K562 (cell line): ENCODE results near the gene NEURL4. TPM values are rescaled to one million over a fixed set of nuclear protein-coding genes. Genes with fewer than 3 reads are reported as not detected.
A peak's percentile ranks its signal among the peaks of the same experiment; 100 is the strongest.

Experiments
- ATAC-seq: fragments of 200-7000 bp; cut with Tn5 transposase; 3 replicates; pipeline ENCODE4 v1.9.1; 2020; ENCODE audit warnings: moderate library complexity
- BruUV-seq: library from RNA; stranded (reverse); fragments of 400-500 nt; replicated peaks from 2 replicates; lab custom pipeline; 2021; lab: Mats Ljungman, UMichigan
- CTCF ChIA-PET: fragments of 300-600 bp; formaldehyde crosslinking; extraction: SDS; loops from one replicate; lab custom pipeline; 2021; ENCODE audit warnings: low intra/inter-chr PET ratio; lab: Yijun Ruan, JAX
- POLR2A ChIA-PET: fragments of 300-600, 350-650 bp; sonication (Branson Sonifier 250); formaldehyde crosslinking; extraction: SDS; loops from one replicate; lab custom pipeline; 2021; ENCODE audit warnings: antibody characterized with exemption, inconsistent platforms; lab: Yijun Ruan, JAX
- DNase-seq, 4 experiments: peaks; one replicate each; pipeline versions ENCODE4 v3.0.0 to v3.0.0-alpha.2; 2011 to 2018; ENCODE audit warnings: low spot score in 3 of 4, mixed read lengths in 3 of 4; ENCODE audit errors: extremely low read depth in 1 of 4
- FAIRE-seq: peaks from 2 replicates; lab custom pipeline; 2011; peaks lifted over from hg19 to GRCh38; lab: Jason Lieb, UNC
- H2AFZ ChIP-seq: 2 replicates; pipeline ENCODE4 v1.6.0; 2011; ENCODE audit warnings: low read depth, low read length, control low read depth, inconsistent platforms
- H3K27ac ChIP-seq: fragments of 200-600 bp; 3 replicates; pipeline ENCODE4 v1.8.0; 2011; ENCODE audit warnings: low read depth, mild to moderate bottlenecking, control low read depth, inconsistent platforms, low read length, moderate library complexity, mixed read lengths; ENCODE audit errors: extremely low read depth
- H3K27me3 ChIP-seq, 2 experiments: fragments of 300-600 bp in 1 of 2; 2 replicates in 1 of 2; 3 replicates in 1 of 2; pipeline versions ENCODE4 v1.6.0 to v1.8.0; 2011; ENCODE audit warnings: inconsistent platforms in 2 of 2, low read length in 2 of 2, mild to moderate bottlenecking in 1 of 2, mixed read lengths in 1 of 2, moderate library complexity in 1 of 2; ENCODE audit not compliant: control insufficient read depth in 2 of 2, insufficient read depth in 2 of 2
- H3K36me3 ChIP-seq: fragments of 300-600 bp; 3 replicates; pipeline ENCODE4 v1.8.0; 2011; ENCODE audit warnings: mild to moderate bottlenecking, low read length, inconsistent platforms; ENCODE audit not compliant: control insufficient read depth, insufficient read depth
- H3K4me1 ChIP-seq, 2 experiments: fragments of 200-600 bp in 1 of 2; replicated peaks in 1 of 2; 2 replicates in 1 of 2; 3 replicates in 1 of 2; pipeline versions ENCODE4 v1.5.1 to v1.8.0; 2011; ENCODE audit warnings: inconsistent platforms in 2 of 2, low read length in 2 of 2, mild to moderate bottlenecking in 1 of 2, mixed read lengths in 1 of 2, moderate library complexity in 1 of 2; ENCODE audit not compliant: control insufficient read depth in 2 of 2, insufficient read depth in 2 of 2
- H3K4me2 ChIP-seq: 2 replicates; pipeline ENCODE4 v1.6.1; 2011; ENCODE audit warnings: low read length, control low read depth, inconsistent platforms, mixed read lengths; ENCODE audit not compliant: insufficient read depth
- H3K4me3 ChIP-seq: fragments of 200-600 bp; sonication (generic), shearing (Covaris generic); 2 replicates; pipeline ENCODE4 v1.5.1; 2016; ENCODE audit warnings: control low read depth, inconsistent platforms
- H3K79me2 ChIP-seq: fragments of 200-600 bp; 3 replicates; pipeline ENCODE4 v1.8.0; 2011; ENCODE audit warnings: low read length, inconsistent platforms; ENCODE audit not compliant: control insufficient read depth, insufficient read depth
- H3K9ac ChIP-seq, 2 experiments: 2 replicates each; pipeline versions ENCODE4 v1.6.0 to v1.6.1; 2011; ENCODE audit warnings: low read depth in 2 of 2, low read length in 2 of 2, control low read depth in 1 of 2, inconsistent platforms in 1 of 2, mild to moderate bottlenecking in 1 of 2, mixed read lengths in 1 of 2; ENCODE audit not compliant: insufficient read depth in 1 of 2
- H3K9me1 ChIP-seq: one replicate; pipeline ENCODE4 v1.6.0; 2011; ENCODE audit warnings: inconsistent platforms, mild to moderate bottlenecking, low read length, moderate library complexity; ENCODE audit not compliant: control insufficient read depth, insufficient read depth
- H3K9me3 ChIP-seq: replicated peaks from 2 replicates; pipeline ENCODE4 v1.5.1; 2011; ENCODE audit warnings: low read depth, low read length, inconsistent platforms; ENCODE audit not compliant: control insufficient read depth, insufficient read depth
- H4K20me1 ChIP-seq: replicated peaks from 2 replicates; pipeline ENCODE4 v1.6.1; 2011; ENCODE audit warnings: low read length, inconsistent platforms, mixed read lengths; ENCODE audit not compliant: control insufficient read depth, insufficient read depth
- KDM4B ChIP-seq, 2 experiments: fragments of 450-650 bp in 1 of 2; sonication (generic) in 1 of 2; IDR thresholded peaks; 2 replicates each; pipeline ENCODE4 v1.6.1; 2016 to 2017; ENCODE audit warnings: borderline replicate concordance in 2 of 2, antibody characterized with exemption in 1 of 2, low read depth in 1 of 2, mild to moderate bottlenecking in 1 of 2
- PPARD ChIP-seq: fragments of 250-450 bp; sonication (Bioruptor Pico); IDR thresholded peaks from 2 replicates; pipeline ENCODE4 v1.8.0; 2022; ENCODE audit warnings: inconsistent platforms, mild to moderate bottlenecking, moderate library complexity
- ZNF586 ChIP-seq: fragments of 450-650 bp; formaldehyde crosslinking; conservative IDR thresholded peaks from 2 replicates; pipeline ENCODE4 v1.4.0; 2020; ENCODE audit warnings: mild to moderate bottlenecking, moderate library complexity
- ZNF778 ChIP-seq: fragments of 450-650 bp; formaldehyde crosslinking; IDR thresholded peaks from 2 replicates; pipeline ENCODE4 v1.4.0; 2020; ENCODE audit warnings: mild to moderate bottlenecking, moderate library complexity
- ZNF780A ChIP-seq: fragments of 250-450 bp; sonication (Bioruptor Pico); IDR thresholded peaks from 2 replicates; pipeline ENCODE4 v1.5.0; 2021; ENCODE audit warnings: mild to moderate bottlenecking
- WGBS: fragments of 100-300 bp; shearing (Covaris generic); methylation state at CpG from one replicate; pipeline ENCODE4 v1.1.6; 2016; ENCODE audit warnings: low coverage, mixed read lengths; ENCODE audit not compliant: insufficient coverage; ENCODE audit errors: missing lambda C conversion rate; 5-methylcytosine and 5-hydroxymethylcytosine counted together
- in situ Hi-C: fragments of 300-500 bp; cut with MboI; formaldehyde crosslinking; loops from 4 replicates; pipeline ENCODE4 v1.15.0; 2018; ENCODE audit warnings: inconsistent platforms, mixed read lengths
- intact Hi-C: fragments of 100-400 bp; cut with micrococcal nuclease; formaldehyde crosslinking; loops from 2 replicates; pipeline ENCODE4 v1.14.2; 2022
- polyA plus RNA-seq, 8 experiments: library from polyadenylated mRNA; depleted of rRNA in 4 of 8; stranded (reverse) in 5 of 8; unstranded in 3 of 8; fragments of >200 nt; fragmentation: Nextera tagmentation in 2 of 8; fragmentation: Illumina TruSeq in 1 of 8; extraction: Ambion mirVana in 2 of 8; extraction: Trizol in 1 of 8; gene quantifications; 2 replicates each; pipeline versions ENCODE4 v1.2.1 to v1.2.3, GENCODE V29; 2011 to 2014; ENCODE audit warnings: inconsistent platforms in 1 of 8, missing spikeins in 1 of 8
- small RNA-seq: library from RNA; depleted of rRNA; stranded (forward); fragments of <200 nt; gene quantifications from one replicate; pipeline ENCODE3, GENCODE V24; 2014
- total RNA-seq, 7 experiments: library from RNA; depleted of rRNA in 6 of 7; stranded (reverse); fragments of >200 nt in 6 of 7; fragmentation: Illumina TruSeq in 2 of 7; extraction: Trizol in 2 of 7; gene quantifications; 2 replicates each; pipeline versions ENCODE4 v1.2.1 to v1.2.3, GENCODE V29; 2011 to 2021; ENCODE audit warnings: low replicate concordance in 1 of 7
- TF ChIP-seq, protein P1 (sequence below): sonication (generic); formaldehyde crosslinking; IDR thresholded peaks from 2 replicates; pipeline ENCODE4 v1.8.0; 2023; ENCODE audit warnings: missing genetic modification reagents, mild to moderate bottlenecking, borderline replicate concordance
- TF ChIP-seq, protein P2 (sequence below): sonication (generic); formaldehyde crosslinking; IDR thresholded peaks from 2 replicates; pipeline ENCODE4 v1.9.0; 2022; ENCODE audit warnings: mild to moderate bottlenecking, missing genetic modification reagents

NEURL4 gene
- total and polyA plus RNA-seq, 9 of the 15 experiments (the other 6 are each of a cell fraction or from before 2014, with no cell fraction given): 0.08 to 37.4 (median 11.5) TPM

DNA sequence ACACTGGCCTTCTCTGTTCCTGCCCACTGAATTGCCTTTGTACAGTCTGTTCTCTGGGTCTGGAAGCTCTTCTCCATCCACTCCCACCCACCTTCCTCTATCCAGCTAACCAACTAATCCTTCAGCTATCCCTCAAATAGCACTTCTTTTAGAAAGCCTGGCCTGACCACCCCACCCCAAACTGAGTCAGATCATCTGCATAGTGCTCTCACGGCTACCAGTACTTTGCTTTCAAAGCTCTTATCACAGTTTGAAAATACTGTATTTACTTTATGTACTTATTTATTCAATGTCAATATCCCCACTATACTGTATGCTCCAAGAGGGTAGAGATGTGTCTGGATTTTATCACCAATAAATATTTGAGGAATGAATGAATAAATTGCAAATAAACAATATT, 62.4 kb downstream of the NEURL4 start:
- POLR2A ChIA-PET: interaction anchor here (0.6 to 1.2 kb wide), 3 partner anchors 15 to 419 kb away, joined by 3 read pairs; partner anchors contain the start of genes CTDNEP1 and ELP5
- Histone ChIP-seq H3K79me2 (no peaks in the 10 kb centered on the region), H3K27ac (peak overlapping the region; percentile 24; the same call in 1 of the 3 replicates), H3K9me3 (no peaks in the 10 kb centered on the region), H3K36me3 (no peaks in the 10 kb centered on the region)
- FAIRE-seq: no peak
- in situ Hi-C loops: no loop called here
- no TSS peak for BruUV-seq
- TF ChIP-seq, protein P1, sequence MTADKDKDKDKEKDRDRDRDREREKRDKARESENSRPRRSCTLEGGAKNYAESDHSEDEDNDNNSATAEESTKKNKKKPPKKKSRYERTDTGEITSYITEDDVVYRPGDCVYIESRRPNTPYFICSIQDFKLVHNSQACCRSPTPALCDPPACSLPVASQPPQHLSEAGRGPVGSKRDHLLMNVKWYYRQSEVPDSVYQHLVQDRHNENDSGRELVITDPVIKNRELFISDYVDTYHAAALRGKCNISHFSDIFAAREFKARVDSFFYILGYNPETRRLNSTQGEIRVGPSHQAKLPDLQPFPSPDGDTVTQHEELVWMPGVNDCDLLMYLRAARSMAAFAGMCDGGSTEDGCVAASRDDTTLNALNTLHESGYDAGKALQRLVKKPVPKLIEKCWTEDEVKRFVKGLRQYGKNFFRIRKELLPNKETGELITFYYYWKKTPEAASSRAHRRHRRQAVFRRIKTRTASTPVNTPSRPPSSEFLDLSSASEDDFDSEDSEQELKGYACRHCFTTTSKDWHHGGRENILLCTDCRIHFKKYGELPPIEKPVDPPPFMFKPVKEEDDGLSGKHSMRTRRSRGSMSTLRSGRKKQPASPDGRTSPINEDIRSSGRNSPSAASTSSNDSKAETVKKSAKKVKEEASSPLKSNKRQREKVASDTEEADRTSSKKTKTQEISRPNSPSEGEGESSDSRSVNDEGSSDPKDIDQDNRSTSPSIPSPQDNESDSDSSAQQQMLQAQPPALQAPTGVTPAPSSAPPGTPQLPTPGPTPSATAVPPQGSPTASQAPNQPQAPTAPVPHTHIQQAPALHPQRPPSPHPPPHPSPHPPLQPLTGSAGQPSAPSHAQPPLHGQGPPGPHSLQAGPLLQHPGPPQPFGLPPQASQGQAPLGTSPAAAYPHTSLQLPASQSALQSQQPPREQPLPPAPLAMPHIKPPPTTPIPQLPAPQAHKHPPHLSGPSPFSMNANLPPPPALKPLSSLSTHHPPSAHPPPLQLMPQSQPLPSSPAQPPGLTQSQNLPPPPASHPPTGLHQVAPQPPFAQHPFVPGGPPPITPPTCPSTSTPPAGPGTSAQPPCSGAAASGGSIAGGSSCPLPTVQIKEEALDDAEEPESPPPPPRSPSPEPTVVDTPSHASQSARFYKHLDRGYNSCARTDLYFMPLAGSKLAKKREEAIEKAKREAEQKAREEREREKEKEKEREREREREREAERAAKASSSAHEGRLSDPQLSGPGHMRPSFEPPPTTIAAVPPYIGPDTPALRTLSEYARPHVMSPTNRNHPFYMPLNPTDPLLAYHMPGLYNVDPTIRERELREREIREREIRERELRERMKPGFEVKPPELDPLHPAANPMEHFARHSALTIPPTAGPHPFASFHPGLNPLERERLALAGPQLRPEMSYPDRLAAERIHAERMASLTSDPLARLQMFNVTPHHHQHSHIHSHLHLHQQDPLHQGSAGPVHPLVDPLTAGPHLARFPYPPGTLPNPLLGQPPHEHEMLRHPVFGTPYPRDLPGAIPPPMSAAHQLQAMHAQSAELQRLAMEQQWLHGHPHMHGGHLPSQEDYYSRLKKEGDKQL (CRISPR knock-in tag): no peak
- TF ChIP-seq ZNF780A (CRISPR knock-in tag) (no peak), ZNF586 (CRISPR knock-in tag) (no peak), KDM4B (IDR thresholded peaks at IDR 0.05; ENCODE audit: borderline replicate concordance in 2 of 2, low read depth in 1 of 2) (no peak), ZNF778 (CRISPR knock-in tag) (no peak), PPARD (CRISPR knock-in tag) (no peak)
- TF ChIP-seq, protein P2, sequence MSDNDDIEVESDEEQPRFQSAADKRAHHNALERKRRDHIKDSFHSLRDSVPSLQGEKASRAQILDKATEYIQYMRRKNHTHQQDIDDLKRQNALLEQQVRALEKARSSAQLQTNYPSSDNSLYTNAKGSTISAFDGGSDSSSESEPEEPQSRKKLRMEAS (CRISPR knock-in tag): no peak
- TF ChIP-seq, all 486 proteins: peak for 0
- Histone ChIP-seq H4K20me1 (no peaks in the 10 kb centered on the region), H3K9ac (peak overlapping the region in 1 of 2 experiments; percentile 58; a peak in 1 of 4 replicates), H3K9me1 (no peaks in the 10 kb centered on the region), H3K4me1 (peaks cover 10 to 23% of the 10 kb centered on the region in 2 experiments; a peak in 4 of 5 replicates), H3K27me3 (no peaks in the 10 kb centered on the region), H3K4me2 (no peak overlapping the region), H3K4me3 (no peak overlapping the region), H2AFZ (peak overlapping the region; percentile 78)
- CTCF ChIA-PET: no interaction called here
- intact Hi-C loops: no loop called here
- DNase-seq: no peak
- no peak for ATAC-seq
- WGBS: 33% methylated on average over 1 of the region's 1 CpG

Small RNA genes within 50 kb of the gene (small RNA-seq; reads per million reads assigned to genes)
- gene AC026954.2 (not detected), gene RF00019 (not detected)

Other genes starting within 250 kb of the NEURL4 start
Only the 7 nearest of the 34 such genes appear.
- gene SLC2A4, start 47.6 kb downstream of the NEURL4 start, total RNA-seq (2014; rRNA removed): 1.8 and 2.5 TPM in 2 replicates
- 0.80 and 0.89 TPM in 2 replicates for gene SLC2A4, start 47.6 kb downstream of the NEURL4 start, total RNA-seq (2014; rRNA removed; fragmentation: Illumina TruSeq; extraction: Trizol)
- gene SLC2A4, start 47.6 kb downstream of the NEURL4 start, total RNA-seq (2015; rRNA removed; fragmentation: Illumina TruSeq; extraction: Trizol): 0.57 and 0.83 TPM in 2 replicates
- gene SLC2A4, start 47.6 kb downstream of the NEURL4 start, total RNA-seq (2021): 3.4 and 3.5 TPM in 2 replicates
- 0.74 and 1.6 TPM in 2 replicates for gene SLC2A4, start 47.6 kb downstream of the NEURL4 start, polyA plus RNA-seq (2011; rRNA removed)
- 1.8 and 1.9 TPM in 2 replicates for gene SLC2A4, start 47.6 kb downstream of the NEURL4 start, polyA plus RNA-seq (2014; fragmentation: Illumina TruSeq; extraction: Trizol)
- gene SLC2A4, start 47.6 kb downstream of the NEURL4 start, polyA plus RNA-seq (2014; fragmentation: Nextera tagmentation; extraction: Ambion mirVana): 1 to 10 TPM; 1.0 to 1.6 TPM
- 1.5 and 2.6 TPM in 2 replicates for gene SLC2A4, start 47.6 kb downstream of the NEURL4 start, polyA plus RNA-seq (2014; rRNA removed)
- gene YBX2, start 34.7 kb downstream of the NEURL4 start, total RNA-seq (2014; rRNA removed): 0.12 and 0.59 TPM in 2 replicates
- gene YBX2, start 34.7 kb downstream of the NEURL4 start, total RNA-seq (2014; rRNA removed; fragmentation: Illumina TruSeq; extraction: Trizol): not detected in 2 replicates
- not detected in 2 replicates for gene YBX2, start 34.7 kb downstream of the NEURL4 start, total RNA-seq (2015; rRNA removed; fragmentation: Illumina TruSeq; extraction: Trizol)
- 0.20 and 0.27 TPM in 2 replicates for gene YBX2, start 34.7 kb downstream of the NEURL4 start, total RNA-seq (2021)
- gene YBX2, start 34.7 kb downstream of the NEURL4 start, polyA plus RNA-seq (2011; rRNA removed): not detected in 2 replicates
- gene YBX2, start 34.7 kb downstream of the NEURL4 start, polyA plus RNA-seq (2014; fragmentation: Illumina TruSeq; extraction: Trizol): not detected in 2 replicates
- gene YBX2, start 34.7 kb downstream of the NEURL4 start, polyA plus RNA-seq (2014; fragmentation: Nextera tagmentation; extraction: Ambion mirVana): not detected
- 0.03 TPM in 1 of 2 replicates, not detected in the other for gene YBX2, start 34.7 kb downstream of the NEURL4 start, polyA plus RNA-seq (2014; rRNA removed)
- 772 and 1,052 TPM in 2 replicates for gene EIF5A, start 21.7 kb downstream of the NEURL4 start, total RNA-seq (2014; rRNA removed)
- gene EIF5A, start 21.7 kb downstream of the NEURL4 start, total RNA-seq (2014; rRNA removed; fragmentation: Illumina TruSeq; extraction: Trizol): 407 and 468 TPM in 2 replicates
- gene EIF5A, start 21.7 kb downstream of the NEURL4 start, total RNA-seq (2015; rRNA removed; fragmentation: Illumina TruSeq; extraction: Trizol): 519 and 545 TPM in 2 replicates
- 939 and 976 TPM in 2 replicates for gene EIF5A, start 21.7 kb downstream of the NEURL4 start, total RNA-seq (2021)
- 752 and 898 TPM in 2 replicates for gene EIF5A, start 21.7 kb downstream of the NEURL4 start, polyA plus RNA-seq (2011; rRNA removed)
- 1,163 and 1,198 TPM in 2 replicates for gene EIF5A, start 21.7 kb downstream of the NEURL4 start, polyA plus RNA-seq (2014; fragmentation: Illumina TruSeq; extraction: Trizol)
- 10 to 100 TPM; 22.9 to 82.7 TPM for gene EIF5A, start 21.7 kb downstream of the NEURL4 start, polyA plus RNA-seq (2014; fragmentation: Nextera tagmentation; extraction: Ambion mirVana)
- gene EIF5A, start 21.7 kb downstream of the NEURL4 start, polyA plus RNA-seq (2014; rRNA removed): 917 and 945 TPM in 2 replicates
- gene GPS2, start 14.0 kb downstream of the NEURL4 start, total RNA-seq (2014; rRNA removed): 60.5 and 75.7 TPM in 2 replicates
- 35.6 and 37.0 TPM in 2 replicates for gene GPS2, start 14.0 kb downstream of the NEURL4 start, total RNA-seq (2014; rRNA removed; fragmentation: Illumina TruSeq; extraction: Trizol)
- gene GPS2, start 14.0 kb downstream of the NEURL4 start, total RNA-seq (2015; rRNA removed; fragmentation: Illumina TruSeq; extraction: Trizol): 36.8 and 39.1 TPM in 2 replicates
- gene GPS2, start 14.0 kb downstream of the NEURL4 start, total RNA-seq (2021): 41.8 and 43.7 TPM in 2 replicates
- gene GPS2, start 14.0 kb downstream of the NEURL4 start, polyA plus RNA-seq (2011; rRNA removed): 18.4 and 22.4 TPM in 2 replicates
- gene GPS2, start 14.0 kb downstream of the NEURL4 start, polyA plus RNA-seq (2014; fragmentation: Illumina TruSeq; extraction: Trizol): 58.9 and 61.5 TPM in 2 replicates
- gene GPS2, start 14.0 kb downstream of the NEURL4 start, polyA plus RNA-seq (2014; fragmentation: Nextera tagmentation; extraction: Ambion mirVana): 10 to 100 TPM; 18.3 to 21.1 TPM
- gene GPS2, start 14.0 kb downstream of the NEURL4 start, polyA plus RNA-seq (2014; rRNA removed): 45.6 and 47.6 TPM in 2 replicates
- gene ACAP1, start 7.2 kb upstream of the NEURL4 start, total RNA-seq (2014; rRNA removed): 4.0 and 6.3 TPM in 2 replicates
- 0.57 and 2.3 TPM in 2 replicates for gene ACAP1, start 7.2 kb upstream of the NEURL4 start, total RNA-seq (2014; rRNA removed; fragmentation: Illumina TruSeq; extraction: Trizol)
- 2.0 and 2.3 TPM in 2 replicates for gene ACAP1, start 7.2 kb upstream of the NEURL4 start, total RNA-seq (2015; rRNA removed; fragmentation: Illumina TruSeq; extraction: Trizol)
- gene ACAP1, start 7.2 kb upstream of the NEURL4 start, total RNA-seq (2021): 7.4 and 8.5 TPM in 2 replicates
- gene ACAP1, start 7.2 kb upstream of the NEURL4 start, polyA plus RNA-seq (2011; rRNA removed): 2.8 and 5.9 TPM in 2 replicates
- gene ACAP1, start 7.2 kb upstream of the NEURL4 start, polyA plus RNA-seq (2014; fragmentation: Illumina TruSeq; extraction: Trizol): 2.4 and 3.7 TPM in 2 replicates
- under 1 TPM; 0.15 to 0.38 TPM for gene ACAP1, start 7.2 kb upstream of the NEURL4 start, polyA plus RNA-seq (2014; fragmentation: Nextera tagmentation; extraction: Ambion mirVana)
- gene ACAP1, start 7.2 kb upstream of the NEURL4 start, polyA plus RNA-seq (2014; rRNA removed): 2.9 and 3.9 TPM in 2 replicates
- 2.6 and 2.7 TPM in 2 replicates for gene KCTD11, start 22.8 kb upstream of the NEURL4 start, total RNA-seq (2014; rRNA removed)
- gene KCTD11, start 22.8 kb upstream of the NEURL4 start, total RNA-seq (2014; rRNA removed; fragmentation: Illumina TruSeq; extraction: Trizol): 1.2 and 1.3 TPM in 2 replicates
- gene KCTD11, start 22.8 kb upstream of the NEURL4 start, total RNA-seq (2015; rRNA removed; fragmentation: Illumina TruSeq; extraction: Trizol): 1.4 and 1.5 TPM in 2 replicates
- 3.0 and 3.2 TPM in 2 replicates for gene KCTD11, start 22.8 kb upstream of the NEURL4 start, total RNA-seq (2021)
- 2.6 and 2.7 TPM in 2 replicates for gene KCTD11, start 22.8 kb upstream of the NEURL4 start, polyA plus RNA-seq (2011; rRNA removed)
- gene KCTD11, start 22.8 kb upstream of the NEURL4 start, polyA plus RNA-seq (2014; fragmentation: Illumina TruSeq; extraction: Trizol): 2.4 and 2.9 TPM in 2 replicates
- gene KCTD11, start 22.8 kb upstream of the NEURL4 start, polyA plus RNA-seq (2014; fragmentation: Nextera tagmentation; extraction: Ambion mirVana): under 1 TPM in 1 of 2 experiments, not detected in 1; 0.01 TPM
- 2.6 and 2.8 TPM in 2 replicates for gene KCTD11, start 22.8 kb upstream of the NEURL4 start, polyA plus RNA-seq (2014; rRNA removed)
- not detected in 2 replicates for gene TMEM95, start 25.8 kb upstream of the NEURL4 start, total RNA-seq (2014; rRNA removed)
- gene TMEM95, start 25.8 kb upstream of the NEURL4 start, total RNA-seq (2014; rRNA removed; fragmentation: Illumina TruSeq; extraction: Trizol): not detected in 2 replicates
- not detected in 2 replicates for gene TMEM95, start 25.8 kb upstream of the NEURL4 start, total RNA-seq (2015; rRNA removed; fragmentation: Illumina TruSeq; extraction: Trizol)
- gene TMEM95, start 25.8 kb upstream of the NEURL4 start, total RNA-seq (2021): not detected in 2 replicates
- gene TMEM95, start 25.8 kb upstream of the NEURL4 start, polyA plus RNA-seq (2011; rRNA removed): not detected in 2 replicates
- gene TMEM95, start 25.8 kb upstream of the NEURL4 start, polyA plus RNA-seq (2014; fragmentation: Illumina TruSeq; extraction: Trizol): not detected in 2 replicates
- not detected for gene TMEM95, start 25.8 kb upstream of the NEURL4 start, polyA plus RNA-seq (2014; fragmentation: Nextera tagmentation; extraction: Ambion mirVana)
- not detected in 2 replicates for gene TMEM95, start 25.8 kb upstream of the NEURL4 start, polyA plus RNA-seq (2014; rRNA removed)